Fibroblast of peridontal ligament (primary cell): ENCODE measurements around the gene ZNF418.
"Not testable (repeated sequence)": the region's sequence is repeated elsewhere in the genome, so short reads cannot be mapped to it uniquely, and the experiment has no call there.

Experiments used
- DNase-seq: peaks from one replicate; pipeline ENCODE4 v3.0.0-alpha.2; 2010; ENCODE audit errors: extremely low read depth

Gene ZNF418

DNA sequence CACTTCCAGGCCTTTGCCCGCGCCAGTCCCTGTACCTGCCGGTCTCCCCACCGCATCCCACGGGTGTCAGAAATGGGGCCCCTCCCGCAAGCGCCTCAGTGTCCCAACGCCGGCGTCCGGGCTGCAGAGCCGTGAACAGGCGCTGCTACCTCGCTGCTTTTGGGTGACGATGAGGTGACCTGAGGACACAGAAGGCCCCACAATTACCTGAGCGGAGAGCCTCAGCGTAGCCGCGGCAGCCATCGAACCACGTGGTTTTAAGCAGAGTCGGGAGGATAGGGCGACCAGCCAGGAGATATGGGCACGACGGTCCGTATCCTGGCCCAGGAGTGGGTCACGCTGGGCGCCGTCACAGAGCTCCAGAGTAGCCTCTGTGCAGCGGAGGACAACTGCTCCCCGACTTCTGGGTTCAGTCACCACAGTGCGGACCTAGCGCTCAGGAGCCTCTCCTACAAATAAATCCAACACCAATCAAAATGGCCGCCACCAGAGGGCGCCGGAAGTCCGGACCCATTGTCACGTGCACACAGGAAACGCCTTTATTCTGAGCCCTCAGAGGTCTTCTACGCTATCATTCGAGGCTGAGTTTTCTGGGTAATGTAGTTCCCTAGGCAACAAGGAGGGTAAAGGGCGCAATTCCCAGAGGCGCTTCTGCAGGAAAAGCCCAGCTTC, 46.5 kb downstream of the ZNF418 start, which contains the start of gene ZNF814:
ZNF814 (minus strand) TSS at position 478 of the 672 bp plus-strand sequence; CDS start at position 243, 235 bp downstream.
- DNase-seq: peak; percentile 86

DNA sequence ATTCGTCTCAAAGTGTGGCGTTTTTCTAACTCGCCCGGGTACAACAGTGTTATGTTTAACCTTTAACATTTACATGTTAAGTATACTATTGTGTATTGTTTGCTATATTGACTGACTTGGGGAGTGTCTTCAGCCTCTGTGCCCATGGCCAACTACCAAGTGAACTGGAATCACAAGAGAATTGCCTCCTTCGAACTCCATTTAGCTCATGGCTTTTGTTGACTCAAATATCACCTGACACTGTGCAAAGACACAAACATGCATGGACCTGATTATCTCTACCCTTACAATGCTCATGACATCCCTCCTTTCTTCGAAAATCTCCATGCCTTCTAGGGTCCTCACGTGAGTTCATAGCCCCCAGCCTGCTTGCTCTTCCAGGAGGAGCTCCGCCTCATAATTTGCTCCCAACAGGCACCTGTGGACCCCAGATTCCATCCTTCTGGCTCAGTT, 47.1 kb downstream of the ZNF418 start:
- DNase-seq: peak; percentile 22

DNA sequence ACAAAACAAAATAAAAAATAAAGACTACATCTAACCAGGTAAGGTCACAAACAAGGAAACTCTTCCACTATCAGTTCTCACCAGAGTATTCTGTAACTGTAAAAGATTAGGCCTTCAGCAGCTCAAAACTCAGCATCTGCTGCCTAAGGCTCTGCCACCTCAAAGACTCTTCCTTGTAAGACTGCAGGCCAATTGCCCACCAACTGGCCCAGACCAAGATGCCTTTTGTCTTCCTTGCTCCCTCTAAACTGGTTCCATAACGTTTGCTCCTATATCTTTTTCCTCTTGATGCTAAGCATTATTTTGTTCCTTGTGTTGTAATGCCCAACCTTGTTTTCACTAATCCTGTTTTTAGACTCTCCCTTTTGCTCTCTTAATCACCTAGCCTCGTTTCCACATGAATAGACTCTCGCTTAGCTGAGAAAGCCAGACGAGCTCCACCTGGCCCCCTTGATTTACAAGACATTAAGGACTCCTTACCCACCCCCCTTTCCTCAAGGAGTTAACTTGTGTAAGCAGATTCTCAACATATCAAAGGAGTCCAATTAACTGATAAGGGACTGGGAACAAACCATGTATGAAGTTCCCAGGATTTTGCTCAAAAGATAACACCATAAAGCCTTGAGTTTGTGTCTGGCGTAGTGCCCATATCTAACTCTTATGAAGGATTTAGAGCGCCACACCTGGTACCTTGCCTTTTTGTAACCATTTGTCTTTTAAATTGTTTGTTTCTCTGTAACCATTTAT, 47.8 kb downstream of the ZNF418 start:
- DNase-seq: no peak

DNA sequence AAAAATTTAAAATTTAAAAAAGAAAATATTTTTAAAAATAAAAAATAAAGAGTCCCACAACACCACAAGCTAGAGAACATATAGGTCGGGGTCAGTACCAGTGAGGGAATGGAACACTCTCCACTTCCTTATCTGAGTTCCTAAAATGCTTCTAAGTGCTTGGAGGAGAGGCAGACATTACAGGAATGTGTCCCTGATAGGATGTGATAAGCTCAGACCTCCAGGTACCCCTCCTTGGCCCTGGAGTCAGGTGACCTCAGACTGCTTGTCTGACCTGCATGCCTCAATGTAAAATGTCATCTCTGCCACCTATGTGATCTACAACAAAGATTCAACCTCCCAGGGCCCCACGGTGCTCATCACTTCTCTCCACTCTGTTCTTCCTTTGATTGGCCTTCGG, 49.2 kb downstream of the ZNF418 start:
- DNase-seq: no peak

DNA sequence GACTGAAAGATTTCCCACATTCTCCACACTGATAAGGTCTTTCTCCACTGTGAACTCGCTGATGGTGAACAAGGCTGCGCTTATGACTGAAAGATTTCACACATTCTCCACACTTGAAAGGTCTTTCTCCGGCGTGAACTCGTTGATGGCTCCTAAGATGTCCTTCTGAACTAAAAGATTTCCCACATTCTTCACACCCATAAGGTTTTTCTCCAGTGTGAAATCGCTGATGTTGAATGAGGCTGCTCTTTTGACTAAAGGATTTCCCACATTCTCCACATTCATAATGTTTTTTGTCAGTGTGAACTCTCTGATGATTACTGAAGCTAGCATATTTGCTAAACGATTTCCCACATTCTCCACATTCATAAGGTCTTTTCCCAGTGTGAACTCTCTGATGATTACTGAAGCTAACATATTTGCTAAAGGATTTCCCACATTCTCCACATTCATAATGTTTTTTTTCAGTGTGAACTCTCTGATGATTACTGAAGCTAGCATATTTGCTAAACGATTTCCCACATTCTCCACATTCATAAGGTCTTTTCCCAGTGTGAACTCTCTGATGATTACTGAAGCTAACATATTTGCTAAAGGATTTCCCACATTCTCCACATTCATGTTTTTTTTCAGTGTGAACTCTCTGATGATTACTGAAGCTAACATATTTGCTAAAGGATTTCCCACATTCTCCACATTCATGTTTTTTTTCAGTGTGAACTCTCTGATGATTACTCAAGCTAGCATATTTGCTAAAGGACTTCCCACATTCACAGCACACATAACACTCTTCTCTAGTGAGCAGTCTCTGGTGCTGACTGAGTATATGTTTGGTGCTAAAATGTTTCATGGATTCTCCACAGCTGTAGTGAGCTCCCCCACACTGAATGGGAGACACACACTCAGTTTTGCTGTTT, 61.1 kb downstream of the ZNF418 start:
- DNase-seq: not testable (repeated sequence)

DNA sequence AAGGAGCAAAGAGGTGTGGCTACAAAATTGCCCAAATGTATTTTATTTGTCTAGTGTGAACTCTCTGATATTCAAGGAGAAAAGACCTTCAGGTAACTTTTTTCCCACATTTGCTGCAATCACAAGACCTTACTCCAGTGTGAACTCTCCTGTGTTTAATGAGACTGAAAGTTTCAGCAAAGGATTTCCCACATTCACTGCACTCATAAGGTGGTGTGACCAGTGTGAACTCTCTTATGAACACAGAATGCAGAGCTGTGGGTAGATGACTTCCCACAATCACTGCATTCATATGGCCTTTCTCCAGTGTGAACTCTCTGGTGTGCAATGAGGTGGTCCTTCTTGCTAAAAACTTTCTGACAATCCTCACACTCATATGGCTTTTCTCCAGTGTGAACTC, 62.8 kb downstream of the ZNF418 start:
- DNase-seq: peak; percentile 17
